Embryonic facial prominence (tissue), 1 donor: ENCODE results near the gene SEPTIN1.
"Not testable (repeated sequence)": the region's sequence is repeated elsewhere in the genome, so short reads cannot be mapped to it uniquely, and the experiment has no call there.

ENCODE experiments used
- DNase-seq: peaks from one replicate; pipeline ENCODE4 v3.0.0-alpha.2; 2016; ENCODE audit errors: extremely low spot score

Gene SEPTIN1

DNA sequence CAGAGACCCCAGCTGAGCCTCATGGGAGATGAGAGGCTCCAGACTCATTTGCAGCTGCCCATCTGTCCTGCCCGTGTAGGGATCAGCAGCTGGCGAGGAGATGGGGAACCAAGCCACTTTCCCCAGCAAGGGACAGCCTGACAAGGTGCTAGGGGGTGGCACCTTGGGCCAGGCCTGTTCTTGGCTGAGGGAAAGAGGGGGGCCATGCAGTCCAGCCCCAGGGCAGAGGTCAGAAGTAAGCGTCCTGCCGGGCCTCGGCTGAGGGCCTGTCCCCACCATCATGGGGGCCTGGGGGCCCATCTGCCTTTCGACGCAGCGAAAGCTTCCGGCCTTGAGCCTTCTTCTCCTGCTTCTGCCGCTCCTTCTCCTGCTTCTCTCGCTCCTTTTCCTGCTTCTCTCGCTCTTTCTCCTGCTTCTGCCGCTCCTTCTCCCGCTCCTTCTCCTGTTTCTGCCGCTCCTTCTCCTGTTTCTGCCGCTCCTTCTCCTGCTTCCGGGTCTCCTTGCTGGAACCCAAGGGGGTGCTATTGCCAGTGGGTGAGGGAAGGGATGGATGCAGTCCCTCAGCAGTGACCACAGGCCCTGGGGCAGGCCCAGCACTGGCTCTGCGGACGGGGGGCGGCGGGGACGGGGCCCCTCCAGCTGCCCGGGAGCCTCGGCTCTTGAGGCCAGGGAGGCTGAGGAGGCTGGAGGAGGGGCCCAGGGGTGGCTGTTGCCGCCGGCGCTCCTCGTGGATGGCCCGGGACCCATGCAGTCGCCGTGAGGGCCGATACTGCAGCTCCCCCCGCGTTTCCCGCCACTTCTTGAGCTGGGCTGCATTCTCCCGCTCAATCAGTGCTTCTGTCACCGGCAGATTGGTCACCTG, 24.4 kb downstream of the SEPTIN1 start:
- DNase-seq, result no peak

DNA sequence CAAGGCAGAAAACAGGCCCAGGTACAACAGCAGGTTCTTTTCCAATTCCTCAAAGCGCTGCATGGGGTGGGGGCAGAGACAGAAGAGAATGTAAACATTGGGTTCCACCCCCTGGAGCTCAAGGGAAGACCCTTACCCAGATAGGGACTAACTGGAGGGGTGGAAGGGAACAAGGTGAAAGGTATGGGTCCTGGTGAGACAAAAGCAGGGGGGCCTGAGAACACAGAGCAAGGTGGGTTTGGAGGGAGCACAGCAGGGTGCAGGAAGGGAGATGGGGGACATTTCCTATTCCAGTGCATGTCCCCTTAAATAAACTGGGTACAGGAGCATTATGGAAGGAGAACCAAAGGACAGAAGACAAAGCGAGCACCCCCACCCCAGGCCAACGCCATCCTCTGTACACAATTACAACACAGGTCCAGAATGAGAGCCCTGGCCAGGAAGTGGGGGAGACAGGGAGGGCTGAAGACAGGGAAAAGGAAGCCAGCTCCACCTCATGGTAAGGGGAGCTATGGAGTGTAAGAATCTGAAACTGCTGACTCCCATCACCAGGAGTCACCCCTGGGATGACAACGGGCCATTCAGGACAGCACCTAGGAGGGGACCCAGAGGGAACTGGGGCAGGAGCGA, 25.2 kb downstream of the SEPTIN1 start:
- no peak for DNase-seq

DNA sequence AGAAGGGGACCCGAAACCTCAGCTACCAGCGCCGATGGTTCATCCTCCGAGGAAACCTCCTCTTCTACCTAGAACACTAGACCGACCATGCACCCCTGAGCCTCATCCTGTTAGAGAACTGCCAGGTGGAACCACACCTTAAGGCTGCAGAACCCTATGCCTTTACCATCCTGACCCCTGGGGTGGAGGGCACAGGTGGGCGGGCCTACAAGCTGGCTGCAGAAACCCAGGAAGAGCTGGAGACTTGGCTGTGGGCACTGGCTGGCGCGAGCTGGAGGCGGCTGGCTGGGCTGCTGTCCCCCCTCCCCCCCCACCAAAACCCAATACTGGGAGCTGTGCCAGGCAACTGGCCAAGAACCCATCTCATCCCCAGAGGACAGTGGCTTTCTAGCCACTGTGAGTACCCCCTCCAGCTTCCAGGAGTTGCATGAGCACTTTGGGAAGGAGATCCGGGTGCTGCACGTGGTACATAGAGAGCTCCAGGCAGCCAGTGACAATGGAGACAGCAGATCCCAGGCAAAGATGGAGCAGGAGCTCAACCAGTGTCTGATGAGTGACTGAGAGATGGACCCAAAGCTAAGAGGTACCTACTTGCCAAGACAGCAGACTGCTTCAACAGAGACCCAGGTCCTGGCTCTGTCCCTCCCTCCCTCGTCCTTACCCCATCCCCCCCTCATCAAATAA, 25.8 kb downstream of the SEPTIN1 start:
- no peak for DNase-seq

DNA sequence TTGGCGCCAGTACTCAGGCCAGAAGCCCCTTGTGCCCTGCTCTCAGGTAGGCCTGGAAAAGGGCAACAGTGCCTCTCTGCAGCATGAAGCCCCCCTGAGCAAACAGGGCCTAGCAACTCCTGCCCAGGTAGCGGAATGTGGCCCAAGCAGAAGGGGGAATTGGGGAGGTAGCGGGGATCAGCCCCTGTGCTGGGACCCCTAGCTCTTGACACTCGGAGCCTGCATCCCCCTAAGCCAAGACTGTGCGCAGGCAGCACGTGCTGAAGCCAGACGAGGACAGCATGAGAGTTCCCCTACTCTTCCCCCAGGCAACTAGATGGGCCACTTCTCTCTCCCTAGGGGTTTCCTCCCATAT, 26.4 kb downstream of the SEPTIN1 start:
- DNase-seq, result no peak

- peak; percentile 99 for DNase-seq
Measured at GRCh38 chr16:30355144-30355953, 27.0 kb downstream of the SEPTIN1 start, which contains the start of gene CD2BP2. CD2BP2 (minus strand) TSS chr16:30355308; CDS start chr16:30354681, 627 bp downstream.

GRCh38 chr16:30354423-30355143, 27.8 kb downstream of the SEPTIN1 start:
- DNase-seq, result no peak

- no peak for DNase-seq
Measured at GRCh38 chr16:30353438-30354129, 28.8 kb downstream of the SEPTIN1 start.

DNA sequence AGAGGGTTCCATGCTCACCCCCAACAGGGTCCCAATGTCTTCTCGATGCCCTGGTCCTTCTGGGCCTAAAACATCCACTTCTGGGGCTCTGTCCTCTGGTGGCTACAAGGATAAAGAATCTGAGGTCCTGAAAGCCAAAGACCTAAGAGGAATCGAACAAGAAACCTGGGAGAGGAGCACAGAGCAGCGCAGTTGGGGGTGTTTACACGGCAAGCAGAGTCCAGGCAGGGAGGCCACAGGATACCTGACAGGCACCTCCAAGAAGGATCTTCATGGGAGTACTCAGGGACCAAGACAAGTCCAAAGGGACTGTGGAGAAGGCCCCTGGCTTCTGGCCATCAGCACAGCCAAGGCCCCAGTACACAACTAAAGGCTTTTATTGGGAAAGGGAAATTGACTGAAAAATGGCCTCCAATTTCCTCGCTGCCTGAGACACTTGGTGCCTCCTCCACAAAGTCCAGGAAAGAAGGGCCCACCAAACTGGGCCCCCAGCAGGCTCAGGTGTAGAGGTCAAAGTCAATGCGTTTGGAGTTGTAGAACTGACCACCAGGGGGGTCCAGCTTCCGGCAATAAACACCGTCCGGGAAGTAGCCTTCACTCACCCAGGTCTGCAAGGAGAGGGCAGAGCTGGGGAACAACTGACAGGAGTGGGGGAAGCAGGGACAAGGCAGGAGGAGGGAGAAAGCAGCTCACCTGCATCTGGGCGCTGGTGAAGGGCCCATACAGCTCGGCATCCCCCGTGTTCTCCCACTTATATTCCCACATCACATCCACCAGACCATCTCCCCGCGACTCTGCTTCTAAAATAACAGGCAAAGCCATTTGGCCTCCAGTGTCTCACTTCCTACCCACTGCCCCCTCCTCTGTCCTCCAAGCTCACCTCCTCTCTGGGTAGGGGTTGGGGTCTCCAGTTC, 29.6 kb downstream of the SEPTIN1 start:
- no peak for DNase-seq

GRCh38 chr16:30351586-30352419, 30.6 kb downstream of the SEPTIN1 start:
- no peak for DNase-seq

DNA sequence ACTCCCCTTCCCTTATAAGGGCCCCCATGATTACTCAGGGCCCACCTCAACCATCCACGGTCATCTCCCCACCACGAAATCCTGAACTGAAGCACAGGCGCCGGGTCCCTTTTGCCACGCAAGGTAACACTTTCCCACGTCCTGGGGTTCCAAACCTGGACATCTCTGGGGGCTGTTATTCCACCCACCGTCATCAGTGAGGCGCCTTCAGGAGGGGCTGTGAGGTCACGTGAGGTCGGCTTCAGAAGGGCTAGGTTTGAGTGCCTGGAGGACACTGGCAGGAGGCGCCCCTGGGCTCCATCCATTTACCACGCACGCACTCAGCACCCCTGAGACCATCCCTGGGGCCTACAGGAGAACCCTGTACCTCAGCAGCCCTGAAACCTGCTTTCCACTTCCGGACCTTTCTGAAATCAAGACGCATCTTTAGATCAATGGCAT, 31.3 kb downstream of the SEPTIN1 start:
- DNase-seq, result no peak

GRCh38 chr16:30350134-30350871, 32.1 kb downstream of the SEPTIN1 start:
- no peak for DNase-seq

DNA sequence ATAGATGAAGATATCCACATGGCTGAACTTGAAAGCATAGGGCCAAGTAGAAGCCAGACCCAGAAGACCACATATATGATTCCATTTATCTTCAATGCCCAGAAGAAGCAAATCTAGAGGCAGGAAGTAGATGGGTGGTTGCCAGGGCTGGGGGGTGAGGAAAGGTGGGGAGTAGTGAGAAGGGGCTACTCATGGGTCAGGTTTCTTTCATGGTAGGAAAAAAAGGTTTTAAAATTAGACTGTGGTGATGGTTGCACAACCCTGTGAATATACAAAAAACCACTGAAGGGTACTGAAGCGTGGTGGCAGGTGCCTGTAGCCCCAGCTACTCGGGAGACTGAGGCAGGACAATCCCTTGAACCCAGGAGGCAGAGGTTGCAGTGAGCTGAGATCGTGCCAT, 32.7 kb downstream of the SEPTIN1 start:
- no peak for DNase-seq

DNA sequence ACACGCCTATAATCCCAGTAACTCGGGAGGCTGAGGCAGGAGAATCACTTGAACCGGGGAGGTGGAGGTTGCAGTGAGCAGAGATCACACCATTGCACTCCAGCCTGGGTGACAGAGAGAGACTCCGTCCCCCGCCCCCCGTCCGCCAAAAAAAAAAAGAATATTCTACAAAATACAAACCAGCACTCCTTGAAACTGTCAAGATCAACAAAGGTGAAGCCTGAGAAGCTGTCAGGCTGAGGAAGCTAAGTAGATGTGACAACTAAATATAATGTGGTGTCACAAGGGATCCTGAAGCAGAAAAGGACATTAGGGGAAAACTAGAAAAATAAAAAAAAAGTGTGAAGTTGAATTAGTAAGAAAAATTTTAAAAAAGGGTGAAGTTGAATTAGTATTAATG, 33.4 kb downstream of the SEPTIN1 start:
- DNase-seq, result no peak

- no peak for DNase-seq
Measured at GRCh38 chr16:30348113-30348512, 34.2 kb downstream of the SEPTIN1 start.

DNA sequence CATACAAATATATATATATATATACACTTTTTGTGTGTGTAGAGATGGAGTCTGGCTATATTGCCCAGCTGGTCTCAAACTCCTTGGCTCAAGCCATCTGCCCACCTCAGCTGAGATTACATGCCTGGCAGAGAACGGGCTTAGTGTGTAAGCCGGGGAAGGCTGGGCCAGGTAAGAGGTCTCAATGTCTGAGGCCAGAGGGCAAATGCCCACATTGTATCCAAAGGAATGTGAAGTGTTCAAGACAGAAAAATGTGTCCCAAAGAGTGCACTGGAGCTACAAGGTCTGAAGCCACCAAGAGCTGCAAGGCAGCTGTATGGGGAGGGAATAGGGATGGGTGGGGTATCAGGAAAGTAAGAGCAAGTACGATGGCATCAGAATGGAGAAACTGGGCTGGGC, 36.1 kb downstream of the SEPTIN1 start:
- DNase-seq, result no peak

GRCh38 chr16:30343491-30343820, 38.9 kb downstream of the SEPTIN1 start:
- DNase-seq, result not testable (repeated sequence)

DNA sequence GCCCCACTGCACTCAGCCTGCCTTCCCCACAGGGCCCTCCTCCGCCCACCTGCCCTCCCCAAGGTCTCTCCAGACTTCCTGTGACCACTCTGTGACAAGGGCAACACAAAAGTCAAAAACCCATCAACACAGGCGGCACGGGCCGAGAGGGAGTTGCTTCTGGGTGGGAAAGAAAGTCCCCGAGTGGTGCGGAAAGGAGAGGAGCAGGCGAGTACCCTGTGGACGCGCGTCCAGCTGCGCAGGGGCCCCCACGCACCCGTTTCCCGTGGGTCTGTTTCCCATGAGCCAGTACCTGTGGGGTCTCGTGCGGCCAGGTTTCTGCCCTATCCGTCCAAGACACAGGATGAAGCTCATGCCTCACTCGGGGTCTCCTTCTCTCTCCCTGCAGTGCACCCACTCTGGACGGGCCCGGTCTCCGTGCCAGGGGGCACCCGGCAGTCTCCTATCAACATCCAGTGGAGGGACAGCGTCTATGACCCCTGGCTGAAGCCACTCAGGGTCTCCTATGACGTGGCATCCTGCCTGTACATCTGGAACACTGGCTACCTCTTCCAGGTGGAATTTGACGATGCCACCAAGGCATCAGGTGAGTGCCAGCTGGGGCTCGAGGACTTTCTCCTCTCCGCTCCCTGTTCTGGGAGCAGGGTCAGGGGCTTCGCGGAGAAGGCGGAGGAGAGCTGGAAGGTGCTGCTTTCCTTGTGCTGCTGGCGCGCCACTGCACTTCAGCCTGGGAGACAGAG, 39.4 kb downstream of the SEPTIN1 start:
- no peak for DNase-seq
